Activated T-helper 17 cell treated with anti-CD3 and anti-CD28 coated beads, Interleukin-2, amount 50 U/mL, for 72 hours (primary cell): ENCODE results near the gene RASA3. TPM values are rescaled to one million over a fixed set of nuclear protein-coding genes. Genes with fewer than 3 reads are reported as not detected.
"Not testable (repeated sequence)": the region's sequence is repeated elsewhere in the genome, so short reads cannot be mapped to it uniquely, and the experiment has no call there.

Experiments
- ATAC-seq: fragments of 150-1000 bp; cut with Tn5 transposase; replicated peaks from 2 replicates; pipeline ENCODE4 v1.10.0; 2021; ENCODE audit warnings: mild to moderate bottlenecking, moderate library complexity
- H3K27ac Mint-ChIP-seq: one replicate; pipeline ENCODE4 v1.8.0; 2022; ENCODE audit warnings: mixed read lengths
- H3K27me3 Mint-ChIP-seq: one replicate; pipeline ENCODE4 v1.8.0; 2022; ENCODE audit warnings: mixed read lengths
- H3K36me3 Mint-ChIP-seq: one replicate; pipeline ENCODE4 v1.8.0; 2022; ENCODE audit warnings: low read depth, mild to moderate bottlenecking, mixed read lengths
- H3K4me1 Mint-ChIP-seq: one replicate; pipeline ENCODE4 v1.8.0; 2022; ENCODE audit warnings: mixed read lengths
- H3K4me3 Mint-ChIP-seq: one replicate; pipeline ENCODE4 v1.8.0; 2022; ENCODE audit warnings: mild to moderate bottlenecking, mixed read lengths
- H3K9me3 Mint-ChIP-seq: one replicate; pipeline ENCODE4 v1.8.0; 2022; ENCODE audit warnings: mixed read lengths
- total RNA-seq, 2 donors: library from RNA; stranded (reverse); gene quantifications; one replicate each; pipeline ENCODE4 v1.2.3, GENCODE V29; 2022

RASA3 gene
- total RNA-seq, 2 donors from 2014 or later, result 18.4 to 62.5 TPM

DNA sequence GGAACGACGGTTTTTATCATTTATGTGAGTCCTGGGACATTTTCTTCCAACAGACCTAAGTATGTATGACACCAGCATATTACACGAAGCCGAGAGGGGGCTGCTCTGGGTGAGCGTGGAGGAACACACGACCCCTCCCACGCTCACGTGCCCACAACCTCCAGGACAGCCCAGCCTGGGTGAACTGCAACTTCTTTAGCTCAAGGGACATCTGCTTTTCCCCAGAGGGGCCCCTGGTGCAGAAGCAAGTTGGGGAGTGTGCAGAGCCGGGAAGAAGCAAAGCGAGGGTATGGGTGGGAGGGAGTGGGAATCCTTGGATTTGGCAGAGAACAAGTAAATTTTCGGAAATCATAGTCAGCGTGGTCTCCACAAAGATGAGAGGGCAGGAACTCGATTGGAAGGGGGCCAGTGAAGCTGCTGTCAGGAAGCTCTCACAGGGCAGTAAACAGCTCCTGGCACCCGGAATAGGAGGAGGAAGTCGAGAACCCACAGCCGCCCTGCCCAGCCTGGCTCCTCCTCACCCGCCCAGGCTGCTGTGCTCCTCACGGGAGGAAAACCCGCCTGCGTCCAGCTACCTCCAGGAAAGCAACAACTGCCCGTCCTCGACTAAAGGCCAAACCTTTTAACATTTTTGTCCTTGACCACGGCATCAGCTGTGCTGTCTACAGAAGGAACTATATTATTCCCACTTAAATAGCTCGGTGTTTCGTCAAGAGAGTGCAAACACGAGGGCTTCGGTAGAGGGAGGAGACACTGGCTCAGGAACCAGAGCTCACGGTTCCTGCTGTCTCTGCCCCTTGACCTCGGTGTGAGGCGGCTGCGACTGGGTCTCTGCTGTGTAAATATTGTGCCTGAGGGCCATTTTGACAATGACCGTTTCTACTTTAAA, 29.5 kb upstream of the RASA3 start:
- no peaks in the 10 kb centered on the region for H3K9me3 Mint-ChIP-seq
- no peaks in the 10 kb centered on the region for H3K36me3 Mint-ChIP-seq
- H3K27me3 Mint-ChIP-seq, result no peaks in the 10 kb centered on the region
- peak; percentile 65 for ATAC-seq
- peak overlapping the region; percentile 77 for H3K4me3 Mint-ChIP-seq
- H3K27ac Mint-ChIP-seq, result peak overlapping the region; percentile 84
- H3K4me1 Mint-ChIP-seq, result peaks cover 29% of the 10 kb centered on the region

DNA sequence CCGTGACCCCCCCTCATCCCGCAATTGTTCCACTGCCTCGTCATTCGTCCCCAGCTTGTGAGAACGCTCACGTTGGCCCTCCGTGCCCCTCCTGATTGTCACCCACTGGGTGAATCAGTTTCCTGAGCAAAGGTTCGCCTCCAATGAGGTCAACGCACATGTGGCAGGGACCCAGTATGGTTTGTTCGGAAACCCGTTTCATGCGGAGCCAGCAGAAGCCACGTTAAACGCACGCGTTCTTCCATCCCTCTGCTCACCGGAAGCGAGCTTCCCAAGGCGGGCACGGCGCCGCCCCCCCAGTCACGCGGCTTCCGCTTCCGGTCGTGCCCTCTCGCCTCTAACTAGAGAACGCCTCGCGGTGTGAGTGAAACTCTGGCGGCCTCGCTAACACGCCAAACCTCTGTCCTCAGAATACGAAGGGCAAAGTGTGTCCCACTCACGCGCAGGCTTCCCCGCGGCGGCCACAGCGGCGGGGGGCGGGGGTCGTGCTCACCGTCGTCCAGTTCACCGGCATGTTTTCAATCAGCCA, 28.7 kb upstream of the RASA3 start:
- Mint-ChIP-seq H3K36me3 (no peaks in the 10 kb centered on the region), H3K9me3 (no peaks in the 10 kb centered on the region), H3K27ac (peak overlapping the region; percentile 84), H3K4me1 (peaks cover 36% of the 10 kb centered on the region), H3K4me3 (peak overlapping the region; percentile 77), H3K27me3 (no peaks in the 10 kb centered on the region)
- peak; percentile 79 for ATAC-seq

DNA sequence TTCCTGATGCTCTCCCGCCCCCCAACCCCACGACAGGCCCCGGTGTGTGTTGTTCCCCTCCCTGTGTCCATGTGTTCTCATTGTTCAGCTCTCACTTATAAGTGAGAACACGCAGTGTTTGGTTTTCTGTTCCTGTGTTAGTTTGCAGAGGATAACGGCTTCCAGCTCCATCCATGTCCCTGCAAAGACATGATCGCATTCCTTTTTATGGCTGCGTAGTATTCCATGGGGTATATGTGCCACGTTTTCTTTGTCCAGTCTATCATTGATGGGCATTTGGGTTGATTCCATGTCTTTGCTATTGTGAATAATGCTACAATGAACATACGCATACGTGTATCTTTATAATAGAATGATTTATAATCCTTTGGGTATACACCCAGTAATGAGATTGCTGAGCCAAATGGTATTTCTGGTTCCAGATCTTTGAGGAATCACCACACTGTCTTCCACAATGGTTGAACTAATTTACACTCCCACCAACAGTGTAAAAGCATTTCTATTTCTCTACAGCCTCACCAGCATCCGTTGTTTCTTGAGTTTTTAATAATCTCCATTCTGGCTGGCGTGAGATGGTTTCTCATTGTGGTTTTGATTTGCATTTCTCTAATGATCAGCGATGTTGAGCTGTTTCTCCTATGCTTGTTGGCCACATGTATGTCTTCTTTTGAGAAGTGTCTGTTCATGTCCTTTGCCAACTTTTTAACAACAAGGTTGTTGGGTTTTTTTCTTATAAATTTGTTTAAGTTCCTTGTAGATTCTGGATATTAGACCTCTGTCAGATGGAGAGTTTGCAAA, 26.6 kb upstream of the RASA3 start:
- H3K27ac Mint-ChIP-seq, H3K27me3 Mint-ChIP-seq, H3K36me3 Mint-ChIP-seq, H3K9me3 Mint-ChIP-seq, ATAC-seq: not testable (repeated sequence)
- Mint-ChIP-seq H3K4me3 (peak overlapping the region; percentile 77), H3K4me1 (peaks cover 34% of the 10 kb centered on the region)

DNA sequence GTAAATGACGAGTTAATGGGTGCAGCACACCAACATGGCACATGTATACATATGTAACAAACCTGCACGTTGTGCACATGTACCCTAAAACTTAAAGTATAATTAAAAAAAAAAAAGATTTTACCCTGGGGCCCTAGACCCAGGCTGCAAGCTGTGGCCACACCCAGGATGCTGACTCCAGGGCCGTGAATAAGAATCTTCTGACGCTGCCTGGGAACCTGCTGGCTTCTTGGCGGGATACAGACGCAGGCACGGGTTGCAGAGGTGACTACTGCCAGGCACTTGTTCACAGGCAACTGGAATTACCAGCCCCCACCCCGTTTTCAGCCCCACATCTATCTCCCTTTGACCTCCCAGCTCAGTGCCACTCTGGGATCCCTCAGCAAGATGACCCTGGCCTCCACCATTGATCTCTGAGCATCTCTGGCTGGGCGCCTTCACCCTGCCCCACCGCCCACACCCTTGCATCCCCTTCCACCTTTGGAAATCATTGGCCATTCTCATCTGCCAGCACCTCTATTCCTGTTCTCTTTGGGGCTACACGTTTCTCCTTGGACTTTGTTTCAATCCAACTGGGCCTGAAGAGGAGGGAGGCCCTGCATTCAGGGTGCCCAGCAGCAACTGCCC, 25.6 kb upstream of the RASA3 start:
- peak overlapping the region; percentile 3 for H3K4me3 Mint-ChIP-seq
- H3K36me3 Mint-ChIP-seq, result no peaks in the 10 kb centered on the region
- H3K9me3 Mint-ChIP-seq, result peaks cover 8% of the 10 kb centered on the region
- ATAC-seq, result peak; percentile 40
- no peaks in the 10 kb centered on the region for H3K27me3 Mint-ChIP-seq
- H3K4me1 Mint-ChIP-seq, result peaks cover 42% of the 10 kb centered on the region
- H3K27ac Mint-ChIP-seq, result no peak overlapping the region

DNA sequence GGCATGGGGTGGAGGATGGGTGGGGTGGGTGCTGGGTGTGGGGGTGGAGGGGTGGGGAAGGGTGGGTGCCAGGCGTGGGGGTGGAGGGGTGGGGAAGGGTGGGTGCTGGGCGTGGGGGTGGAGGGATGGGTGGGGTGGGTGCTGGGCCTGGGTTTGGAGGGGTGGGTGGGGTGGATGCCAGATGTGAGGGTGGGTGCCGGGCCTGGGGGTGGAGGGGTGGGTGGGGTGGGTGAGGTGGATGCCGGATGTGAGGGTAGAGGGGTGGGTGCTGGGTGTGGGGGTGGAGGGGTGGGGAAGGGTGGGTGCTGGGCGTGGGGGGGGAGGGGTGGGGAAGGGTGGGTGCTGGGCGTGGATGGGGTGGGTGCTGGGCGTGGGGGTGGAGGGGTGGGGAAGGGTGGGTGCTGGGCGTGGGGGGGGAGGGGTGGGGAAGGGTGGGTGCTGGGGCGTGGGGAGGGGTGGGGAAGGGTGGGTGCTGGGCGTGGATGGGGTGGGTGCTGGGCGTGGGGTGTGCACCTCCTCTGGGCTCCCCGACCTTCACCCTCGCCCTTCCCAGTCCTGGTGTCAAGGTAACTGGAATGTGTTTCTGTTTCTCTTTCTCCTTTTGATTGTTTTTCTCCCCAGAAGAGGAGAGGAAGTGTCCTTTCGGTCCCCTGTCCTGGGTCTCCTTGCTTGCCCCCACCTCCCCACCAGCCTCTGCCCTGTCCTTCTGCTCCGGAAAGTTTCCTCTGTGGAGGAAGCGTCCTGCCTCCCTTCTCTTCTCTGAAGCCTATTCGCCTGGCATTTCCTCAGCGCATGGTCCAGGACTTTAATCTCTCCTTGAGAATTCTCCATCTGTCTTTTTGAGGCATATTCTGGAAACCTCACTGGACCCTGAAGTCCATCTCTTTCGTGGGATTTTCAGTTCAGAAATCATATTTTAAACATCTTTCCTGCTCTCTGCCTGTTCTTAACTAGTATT, 23.8 kb upstream of the RASA3 start:
- Mint-ChIP-seq H3K4me3 (peak overlapping the region; percentile 66), H3K9me3 (peaks cover 8% of the 10 kb centered on the region), H3K4me1 (peaks cover 36% of the 10 kb centered on the region), H3K27me3 (no peaks in the 10 kb centered on the region), H3K36me3 (no peaks in the 10 kb centered on the region), H3K27ac (peak overlapping the region; percentile 86)
- ATAC-seq, result no peak

DNA sequence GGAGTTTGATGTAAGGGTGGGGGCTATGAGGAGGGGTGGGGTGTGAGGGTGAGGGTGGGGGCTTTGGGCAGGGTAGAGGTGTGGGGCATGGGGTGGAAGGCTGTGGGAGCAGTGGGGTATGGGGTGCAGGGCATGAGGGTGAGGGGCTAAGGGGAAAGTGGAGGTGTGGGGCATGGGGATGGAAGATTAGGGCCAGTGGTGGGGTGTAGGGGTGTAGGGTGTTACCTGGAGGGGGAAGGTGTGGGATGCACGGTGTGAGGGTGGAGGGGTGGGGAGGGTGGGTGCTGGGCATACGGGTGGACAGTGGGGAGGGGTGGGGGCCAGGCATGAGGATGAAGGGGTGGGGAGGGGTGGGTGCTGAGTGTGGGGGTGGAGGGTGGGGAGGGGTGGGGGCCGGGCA, 22.9 kb upstream of the RASA3 start:
- Mint-ChIP-seq H3K9me3 (peaks cover 8% of the 10 kb centered on the region), H3K36me3 (no peaks in the 10 kb centered on the region), H3K4me3 (no peak overlapping the region), H3K4me1 (peaks cover 33% of the 10 kb centered on the region), H3K27ac (no peak overlapping the region), H3K27me3 (no peaks in the 10 kb centered on the region)
- no peak for ATAC-seq

DNA sequence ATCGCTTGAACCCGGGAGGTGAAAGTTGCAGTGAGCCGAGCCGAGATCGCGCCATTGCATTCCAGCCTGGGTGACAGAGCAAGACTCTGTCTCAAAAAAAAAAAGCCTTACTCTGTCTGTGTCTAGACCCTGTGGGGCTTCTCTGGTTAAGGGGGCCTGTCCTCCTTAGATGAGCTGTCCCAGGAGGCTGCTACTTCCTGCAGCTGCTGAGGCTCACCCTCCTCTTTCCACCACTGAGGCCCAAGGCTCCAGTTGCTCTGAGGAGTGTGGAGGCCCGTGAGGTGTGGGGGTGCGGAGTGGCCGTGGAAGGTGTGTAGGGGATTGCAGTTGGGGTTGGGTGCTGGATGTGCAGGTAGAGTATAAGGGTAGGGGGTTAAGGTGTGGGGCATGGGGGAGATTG, 22.1 kb upstream of the RASA3 start:
- Mint-ChIP-seq H3K36me3 (no peaks in the 10 kb centered on the region), H3K4me3 (peak overlapping the region; percentile 0), H3K27ac (peak overlapping the region; percentile 5), H3K9me3 (peaks cover 8% of the 10 kb centered on the region), H3K4me1 (peaks cover 32% of the 10 kb centered on the region), H3K27me3 (no peaks in the 10 kb centered on the region)
- no peak for ATAC-seq

DNA sequence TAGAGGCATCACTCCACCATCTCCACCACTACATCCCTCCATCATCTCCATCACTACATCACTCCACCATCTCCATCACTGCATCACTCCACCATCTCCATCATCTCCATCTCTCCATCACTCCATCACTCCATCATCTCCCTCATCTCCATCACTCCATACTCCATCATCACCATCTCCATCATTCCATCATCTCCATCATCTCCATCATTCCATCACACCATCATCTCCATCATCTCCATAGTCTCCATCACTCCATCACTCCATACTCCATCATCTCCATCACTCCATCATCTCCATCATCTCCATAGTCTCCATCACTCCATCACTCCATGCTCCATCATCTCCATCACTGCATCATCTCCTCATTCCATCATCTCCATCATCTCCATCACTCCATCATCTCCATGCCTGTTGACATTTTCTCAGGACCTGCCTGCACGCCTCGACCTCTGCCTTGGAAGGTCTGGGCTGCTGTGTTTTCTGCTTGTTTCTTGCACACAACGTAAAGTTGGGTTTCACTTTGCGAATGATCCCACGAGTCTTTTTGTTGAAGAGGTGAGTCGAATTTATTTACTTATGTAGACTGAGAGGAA, 21.2 kb upstream of the RASA3 start:
- no peak for ATAC-seq
- peaks cover 8% of the 10 kb centered on the region for H3K9me3 Mint-ChIP-seq
- H3K36me3 Mint-ChIP-seq, result no peaks in the 10 kb centered on the region
- H3K27ac Mint-ChIP-seq, result peak overlapping the region; percentile 5
- no peaks in the 10 kb centered on the region for H3K27me3 Mint-ChIP-seq
- peaks cover 35% of the 10 kb centered on the region for H3K4me1 Mint-ChIP-seq
- no peak overlapping the region for H3K4me3 Mint-ChIP-seq

DNA sequence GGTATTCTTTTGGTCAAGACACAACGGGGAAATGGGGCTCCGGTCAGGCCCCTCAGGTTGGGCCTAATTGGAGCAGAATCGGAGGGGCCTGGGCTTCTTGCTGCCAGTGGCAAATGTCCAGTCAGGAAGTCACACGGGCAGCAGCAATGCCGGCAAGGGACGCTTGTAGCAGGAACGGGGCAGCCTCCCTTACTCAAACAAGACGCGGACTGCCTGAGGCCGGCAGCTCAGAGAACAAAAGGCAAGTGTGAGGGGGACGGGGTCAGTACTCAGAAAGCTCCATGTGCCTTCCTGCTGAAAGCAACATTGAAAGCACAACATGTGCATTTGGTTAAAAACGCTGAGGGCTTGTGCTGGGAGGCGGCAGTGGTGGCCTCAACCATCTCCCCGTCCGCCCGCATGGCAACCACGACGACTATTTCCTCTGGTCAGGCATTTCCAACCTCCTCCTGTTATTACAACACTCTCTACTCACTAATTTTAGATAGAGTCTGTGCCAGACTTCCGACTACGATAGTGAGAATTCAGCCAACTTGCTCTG, 20.5 kb upstream of the RASA3 start:
- no peak overlapping the region for H3K4me3 Mint-ChIP-seq
- H3K27me3 Mint-ChIP-seq, result no peaks in the 10 kb centered on the region
- H3K27ac Mint-ChIP-seq, result peak overlapping the region; percentile 30

DNA sequence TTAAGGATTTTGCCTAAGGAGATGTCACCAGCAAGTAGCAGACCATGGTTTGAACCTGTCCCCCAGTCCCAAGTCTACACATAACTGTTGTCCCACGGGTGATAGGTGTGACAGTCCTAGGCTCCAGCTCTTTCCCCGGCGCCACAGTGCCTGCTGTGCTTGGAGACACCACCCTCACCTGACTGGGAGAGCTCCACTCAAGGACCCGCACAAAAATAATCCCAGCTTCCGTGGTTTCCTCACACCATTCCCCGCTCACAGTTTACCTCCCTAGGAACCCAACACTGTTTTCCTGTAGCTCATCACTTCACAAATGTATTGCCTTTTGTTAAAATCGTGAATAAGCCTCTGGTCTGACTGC, 19.8 kb upstream of the RASA3 start:
- ATAC-seq, result no peak
- peak overlapping the region; percentile 30 for H3K27ac Mint-ChIP-seq

More for the DNA sequence above, 20.5 kb upstream of the RASA3 start:
- H3K4me1 Mint-ChIP-seq, result peaks cover 33% of the 10 kb centered on the region
- H3K9me3 Mint-ChIP-seq, result peaks cover 8% of the 10 kb centered on the region
- ATAC-seq, result no peak
- no peaks in the 10 kb centered on the region for H3K36me3 Mint-ChIP-seq

DNA sequence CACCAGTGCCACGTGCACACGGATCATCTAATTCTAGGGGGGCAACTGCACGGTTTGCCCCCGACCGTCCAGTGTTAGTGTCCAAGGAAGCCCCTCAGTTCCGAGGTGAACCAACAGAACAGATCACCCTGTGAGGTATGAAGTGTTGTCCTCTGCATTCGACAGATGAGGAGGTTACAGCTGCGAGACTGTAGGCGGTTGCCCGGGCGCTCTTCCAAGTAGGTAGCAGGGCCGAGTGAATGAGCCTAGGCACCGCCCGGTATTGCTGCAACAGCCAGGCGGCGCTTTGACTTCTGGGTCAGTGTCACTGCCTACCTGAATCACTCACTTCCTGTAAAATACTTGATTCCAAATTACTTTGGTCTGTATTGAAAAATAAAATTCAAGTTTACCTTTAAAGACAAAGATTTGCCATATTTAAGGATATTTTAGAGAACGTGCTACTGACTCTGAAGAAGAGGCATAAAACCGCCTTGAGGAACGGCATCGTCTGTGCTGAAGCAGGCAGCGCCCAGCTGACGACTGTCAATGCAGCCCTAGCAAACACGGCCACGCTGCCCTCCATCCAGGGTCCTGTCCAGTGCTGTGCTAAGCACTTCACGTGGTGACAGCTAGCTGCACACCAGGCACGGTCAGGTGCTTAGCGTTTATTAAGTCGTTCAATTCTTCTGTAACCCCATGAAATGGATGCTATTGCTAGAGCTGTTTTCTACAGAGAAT, 19.3 kb upstream of the RASA3 start:
- peaks cover 37% of the 10 kb centered on the region for H3K4me1 Mint-ChIP-seq
- no peaks in the 10 kb centered on the region for H3K27me3 Mint-ChIP-seq
- ATAC-seq, result peak; percentile 51
- H3K9me3 Mint-ChIP-seq, result peaks cover 8% of the 10 kb centered on the region
- H3K4me3 Mint-ChIP-seq, result peak overlapping the region; percentile 77
- H3K36me3 Mint-ChIP-seq, result no peaks in the 10 kb centered on the region
- H3K27ac Mint-ChIP-seq, result peak overlapping the region; percentile 96

More for the DNA sequence above, 19.8 kb upstream of the RASA3 start:
- Mint-ChIP-seq H3K27me3 (no peaks in the 10 kb centered on the region), H3K4me3 (no peak overlapping the region), H3K9me3 (peaks cover 8% of the 10 kb centered on the region), H3K36me3 (no peaks in the 10 kb centered on the region), H3K4me1 (peaks cover 34% of the 10 kb centered on the region)

DNA sequence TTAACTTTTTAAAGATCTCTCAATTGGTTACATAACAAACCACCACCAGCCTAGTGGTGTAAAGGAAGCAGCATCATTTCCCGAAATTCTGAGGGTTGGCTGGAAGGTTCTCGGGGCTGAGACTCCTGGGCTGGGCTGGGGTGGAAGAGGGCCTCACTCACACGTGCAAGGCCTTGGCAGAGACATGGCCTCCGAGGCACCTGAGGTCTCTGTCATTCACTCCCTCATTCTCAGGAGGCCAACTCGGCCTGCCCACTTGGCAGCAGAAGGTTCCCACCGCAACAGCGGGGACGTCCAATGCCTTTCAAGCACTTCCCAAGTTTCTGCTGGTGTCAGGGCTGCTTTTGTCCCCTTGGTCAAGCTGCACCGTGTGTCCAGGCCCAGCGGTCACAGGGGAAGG, 18.6 kb upstream of the RASA3 start:
- Mint-ChIP-seq H3K4me1 (peaks cover 37% of the 10 kb centered on the region), H3K9me3 (peaks cover 8% of the 10 kb centered on the region), H3K27me3 (no peaks in the 10 kb centered on the region), H3K27ac (peak overlapping the region; percentile 96), H3K36me3 (no peaks in the 10 kb centered on the region), H3K4me3 (peak overlapping the region; percentile 77)
- no peak for ATAC-seq
